Superior temporal gyrus (tissue), 1 donor: ENCODE measurements around the gene UBE4B.
"Not testable (repeated sequence)": the region's sequence is repeated elsewhere in the genome, so short reads cannot be mapped to it uniquely, and the experiment has no call there.

Source experiments
- DNase-seq: peaks from one replicate; pipeline ENCODE4 v3.0.0-alpha.2; 2016; ENCODE audit errors: extremely low spot score

UBE4B gene

GRCh38 chr1:10032590-10033358, at the start of gene UBE4B:
Gene UBE4B, plus strand, starts transcription at chr1:10032958. Its CDS starts 713 bp downstream, at chr1:10033671.
- DNase-seq: peak; percentile 98

- DNase-seq: peak; percentile 74
Observed at GRCh38 chr1:9984253-9984652, 48.5 kb upstream of the UBE4B start.

GRCh38 chr1:9985001-9985400, 47.8 kb upstream of the UBE4B start:
- DNase-seq: peak; percentile 24

- DNase-seq: no peak
Observed at GRCh38 chr1:9989773-9990172, 43.0 kb upstream of the UBE4B start.

GRCh38 chr1:9990944-9991343, 41.8 kb upstream of the UBE4B start:
- no peak for DNase-seq

- DNase-seq: no peak
Observed at GRCh38 chr1:9992910-9993309, 39.8 kb upstream of the UBE4B start.

GRCh38 chr1:9993561-9994075, 39.1 kb upstream of the UBE4B start:
- DNase-seq: no peak

- no peak for DNase-seq
Observed at GRCh38 chr1:9996624-9997582, 35.9 kb upstream of the UBE4B start, which contains the start of gene RBP7. Gene RBP7, plus strand, starts transcription at chr1:9997228. Its CDS starts 31 bp downstream, at chr1:9997259.

GRCh38 chr1:10001016-10001665, 31.6 kb upstream of the UBE4B start:
- peak; percentile 78 for DNase-seq

- DNase-seq: not testable (repeated sequence)
Observed at GRCh38 chr1:10005248-10005647, 27.5 kb upstream of the UBE4B start.

GRCh38 chr1:10007169-10007568, 25.6 kb upstream of the UBE4B start:
- no peak for DNase-seq

- no peak for DNase-seq
Observed at GRCh38 chr1:10014016-10014415, 18.7 kb upstream of the UBE4B start.

GRCh38 chr1:10019561-10019960, 13.2 kb upstream of the UBE4B start:
- DNase-seq: no peak

GRCh38 chr1:10020086-10020485, 12.7 kb upstream of the UBE4B start:
- DNase-seq: no peak

GRCh38 chr1:10020678-10021077, 12.1 kb upstream of the UBE4B start:
- DNase-seq: not testable (repeated sequence)

GRCh38 chr1:10021992-10022391, 10.8 kb upstream of the UBE4B start:
- not testable (repeated sequence) for DNase-seq

- DNase-seq: no peak
Observed at GRCh38 chr1:10022656-10023055, 10.1 kb upstream of the UBE4B start.

GRCh38 chr1:10025354-10025753, 7.4 kb upstream of the UBE4B start:
- DNase-seq: no peak

GRCh38 chr1:10027027-10027426, 5.7 kb upstream of the UBE4B start:
- no peak for DNase-seq

GRCh38 chr1:10028956-10029500, 3.7 kb upstream of the UBE4B start:
- not testable (repeated sequence) for DNase-seq

GRCh38 chr1:10031461-10031860, 1.3 kb upstream of the UBE4B start:
- DNase-seq: no peak
